ENCODE measurements around the gene RBM19.

RBM19 gene

GRCh38 chr12:113987261-113988063 lies 21.3 kb upstream of the RBM19 start:
- no peak for DNase-seq

GRCh38 chr12:113984464-113984863 lies 18.3 kb upstream of the RBM19 start:
- DNase-seq, result no peak

GRCh38 chr12:113983777-113984448 lies 17.8 kb upstream of the RBM19 start:
- DNase-seq, result no peak

GRCh38 chr12:113983265-113983664 lies 17.1 kb upstream of the RBM19 start:
- no peak for DNase-seq

- DNase-seq, result no peak
Observed at GRCh38 chr12:113981876-113982275, 15.8 kb upstream of the RBM19 start.

- DNase-seq, result peak; percentile 80
Observed at GRCh38 chr12:113980537-113981337, 14.6 kb upstream of the RBM19 start.

GRCh38 chr12:113980054-113980453 lies 13.9 kb upstream of the RBM19 start:
- DNase-seq, result no peak

- DNase-seq, result no peak
Observed at GRCh38 chr12:113978080-113978479, 12.0 kb upstream of the RBM19 start.

GRCh38 chr12:113974006-113974405 lies 7.9 kb upstream of the RBM19 start:
- DNase-seq, result no peak

GRCh38 chr12:113973109-113973904 lies 7.2 kb upstream of the RBM19 start:
- no peak for DNase-seq

GRCh38 chr12:113971392-113971791 lies 5.3 kb upstream of the RBM19 start:
- no peak for DNase-seq

GRCh38 chr12:113970211-113970610 lies 4.1 kb upstream of the RBM19 start:
- no peak for DNase-seq

- no peak for DNase-seq
Observed at GRCh38 chr12:113967368-113967767, 1.2 kb upstream of the RBM19 start.

- no peak for DNase-seq
Observed at GRCh38 chr12:113962733-113963132, 3.4 kb downstream of the RBM19 start.

GRCh38 chr12:113961921-113962710 lies 4.0 kb downstream of the RBM19 start:
- DNase-seq, result no peak

GRCh38 chr12:113960030-113960429 lies 6.1 kb downstream of the RBM19 start:
- DNase-seq, result no peak

GRCh38 chr12:113959096-113959495 lies 7.0 kb downstream of the RBM19 start:
- DNase-seq, result no peak

- DNase-seq, result no peak
Observed at GRCh38 chr12:113958108-113958507, 8.0 kb downstream of the RBM19 start.

GRCh38 chr12:113957627-113958026 lies 8.5 kb downstream of the RBM19 start:
- DNase-seq, result no peak

- no peak for DNase-seq
Observed at GRCh38 chr12:113955109-113955970, 10.8 kb downstream of the RBM19 start.

GRCh38 chr12:113954547-113954946 lies 11.6 kb downstream of the RBM19 start:
- no peak for DNase-seq
